ENCODE data around the gene SLC10A1. TPM values are rescaled to one million over a fixed set of nuclear protein-coding genes. Genes with fewer than 3 reads are reported as not detected.

SLC10A1 gene
- total RNA-seq, result not detected

DNA sequence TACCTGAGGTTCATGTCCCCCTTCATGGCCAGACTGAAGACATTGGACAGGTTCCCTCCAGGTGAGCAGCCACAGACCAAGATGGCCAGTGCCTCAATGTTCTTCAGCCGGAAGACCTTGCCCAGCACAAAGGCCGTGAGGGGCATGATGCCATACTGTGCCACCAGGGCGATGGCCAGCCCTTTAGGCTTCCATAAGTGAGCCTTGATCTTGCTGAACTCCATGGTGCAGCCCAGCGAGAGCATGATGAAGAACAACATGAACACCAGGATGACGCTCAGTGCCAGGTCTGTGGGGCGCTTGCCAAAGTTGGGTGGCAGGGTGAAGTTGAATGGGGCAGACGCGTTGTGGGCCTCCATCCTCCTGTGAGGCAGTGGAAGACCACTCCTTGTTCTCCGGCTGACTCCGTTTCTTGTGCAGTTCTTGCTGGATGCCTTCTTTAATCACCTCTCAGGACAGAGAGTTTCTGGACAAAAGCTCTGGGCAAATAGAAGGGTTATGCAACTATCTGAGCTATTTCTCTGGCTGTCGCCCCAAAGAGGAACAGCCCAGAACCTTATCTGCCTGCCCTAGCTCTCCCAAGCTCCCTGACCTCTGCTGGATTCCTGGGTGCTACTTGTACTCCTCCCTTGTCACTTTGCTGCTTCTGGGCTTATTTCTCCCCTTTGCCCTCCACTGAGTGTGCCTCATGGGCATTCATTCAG, at the start of gene SLC10A1:
SLC10A1 (minus strand) TSS at position 445 of the 704 bp plus-strand sequence; CDS start at position 359, 86 bp downstream.
- Mint-ChIP-seq H3K36me3 (ENCODE audit: insufficient read depth in 2 of 2) (peaks cover 0 to 5% of the 10 kb centered on the region in 2 donors), H3K27ac (no peak within 1 kb of the TSS), H3K9me3 (no peaks in the 10 kb centered on the region), H3K27me3 (ENCODE audit: low read depth) (peaks cover 7% of the 10 kb centered on the region), H3K4me1 (ENCODE audit: low read depth) (no peaks in the 10 kb centered on the region), H3K4me3 (no peak within 1 kb of the TSS)
- ATAC-seq (replicated peaks in 1 of 2), result no peak
- DNase-seq, result no peak

DNA sequence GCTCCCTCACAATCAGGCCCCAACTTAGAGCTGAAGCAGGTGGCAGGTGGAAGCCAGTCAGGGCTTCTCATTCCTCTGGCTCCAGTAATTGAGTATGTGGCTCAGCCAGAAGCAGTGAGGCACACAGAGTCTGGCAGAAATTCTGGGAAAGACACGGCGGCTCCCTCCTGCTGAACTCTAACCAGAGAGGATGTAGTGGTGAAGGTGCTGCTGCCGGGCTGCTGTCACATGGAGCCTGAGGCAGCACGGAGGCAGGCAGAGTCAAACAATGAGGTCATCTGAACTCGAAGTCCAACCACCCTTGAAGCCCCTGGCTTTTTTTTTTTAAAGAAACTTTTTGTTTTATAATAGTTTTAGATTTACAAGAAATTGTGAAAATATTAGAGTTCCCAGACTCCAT, 48.7 kb upstream of the SLC10A1 start:
- H3K4me3 Mint-ChIP-seq, result no peak overlapping the region
- H3K36me3 Mint-ChIP-seq (ENCODE audit: insufficient read depth in 2 of 2), result no peaks in the 10 kb centered on the region
- DNase-seq, result no peak
- H3K9me3 Mint-ChIP-seq, result no peaks in the 10 kb centered on the region
- no peaks in the 10 kb centered on the region for H3K4me1 Mint-ChIP-seq (ENCODE audit: low read depth)
- no peak overlapping the region for H3K27ac Mint-ChIP-seq
- H3K27me3 Mint-ChIP-seq (ENCODE audit: low read depth), result peaks cover 8% of the 10 kb centered on the region
- ATAC-seq (replicated peaks in 1 of 2), result no peak

DNA sequence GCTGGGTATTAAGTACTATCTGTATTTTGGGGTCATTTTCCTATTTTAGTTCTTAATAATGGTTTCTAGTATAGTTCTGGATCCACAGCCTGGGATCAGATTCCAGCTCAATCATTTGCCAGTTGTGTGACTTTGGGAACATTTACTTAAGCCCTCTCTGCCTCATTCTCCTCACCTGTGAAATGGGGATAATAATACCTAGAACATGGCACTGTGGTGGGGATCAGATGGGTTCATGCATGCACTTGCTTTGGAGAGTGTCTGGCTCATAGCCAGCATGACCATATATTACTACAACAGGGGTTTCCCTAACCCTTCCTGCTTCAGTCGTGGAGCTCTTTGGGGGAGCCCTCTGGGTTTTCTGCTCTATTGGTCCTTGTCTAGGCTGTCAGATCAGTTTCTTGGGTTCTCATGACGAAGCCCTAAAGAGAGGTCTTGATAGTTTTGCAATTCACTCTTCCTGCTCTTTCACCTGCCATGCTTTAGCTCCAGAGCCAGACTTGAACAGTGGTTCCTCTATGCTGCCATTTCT, 48.1 kb upstream of the SLC10A1 start:
- Mint-ChIP-seq H3K4me1 (ENCODE audit: low read depth) (no peaks in the 10 kb centered on the region), H3K4me3 (no peak overlapping the region), H3K27me3 (ENCODE audit: low read depth) (peaks cover 8% of the 10 kb centered on the region), H3K9me3 (no peaks in the 10 kb centered on the region), H3K27ac (no peak overlapping the region), H3K36me3 (ENCODE audit: insufficient read depth in 2 of 2) (no peaks in the 10 kb centered on the region)
- no peak for DNase-seq
- ATAC-seq (replicated peaks in 1 of 2), result no peak

DNA sequence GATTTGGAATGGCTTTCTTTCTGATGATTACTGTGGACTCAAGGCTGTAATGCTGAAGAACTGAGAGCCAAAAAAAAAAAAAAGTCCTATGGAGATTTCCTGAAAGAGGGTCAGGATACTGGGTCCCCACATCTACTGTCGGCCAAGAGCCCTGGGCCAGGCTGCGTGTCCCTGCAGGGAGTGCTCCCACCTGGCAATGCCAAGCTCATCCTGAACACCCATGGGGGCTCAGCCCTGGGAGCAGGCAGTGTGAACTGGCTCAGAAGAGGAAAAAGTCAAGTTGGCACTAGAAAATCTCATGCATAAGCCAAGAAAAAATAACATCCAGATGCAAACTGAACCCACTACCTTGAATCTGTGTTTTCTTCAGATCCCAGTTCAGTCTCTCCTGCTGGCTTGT, 47.1 kb upstream of the SLC10A1 start:
- no peaks in the 10 kb centered on the region for H3K9me3 Mint-ChIP-seq
- H3K4me1 Mint-ChIP-seq (ENCODE audit: low read depth), result no peaks in the 10 kb centered on the region
- peaks cover 8% of the 10 kb centered on the region for H3K27me3 Mint-ChIP-seq (ENCODE audit: low read depth)
- no peak overlapping the region for H3K27ac Mint-ChIP-seq
- DNase-seq (no peak), ATAC-seq (replicated peaks in 1 of 2) (no peak)
- H3K4me3 Mint-ChIP-seq, result no peak overlapping the region
- no peaks in the 10 kb centered on the region for H3K36me3 Mint-ChIP-seq (ENCODE audit: insufficient read depth in 2 of 2)

DNA sequence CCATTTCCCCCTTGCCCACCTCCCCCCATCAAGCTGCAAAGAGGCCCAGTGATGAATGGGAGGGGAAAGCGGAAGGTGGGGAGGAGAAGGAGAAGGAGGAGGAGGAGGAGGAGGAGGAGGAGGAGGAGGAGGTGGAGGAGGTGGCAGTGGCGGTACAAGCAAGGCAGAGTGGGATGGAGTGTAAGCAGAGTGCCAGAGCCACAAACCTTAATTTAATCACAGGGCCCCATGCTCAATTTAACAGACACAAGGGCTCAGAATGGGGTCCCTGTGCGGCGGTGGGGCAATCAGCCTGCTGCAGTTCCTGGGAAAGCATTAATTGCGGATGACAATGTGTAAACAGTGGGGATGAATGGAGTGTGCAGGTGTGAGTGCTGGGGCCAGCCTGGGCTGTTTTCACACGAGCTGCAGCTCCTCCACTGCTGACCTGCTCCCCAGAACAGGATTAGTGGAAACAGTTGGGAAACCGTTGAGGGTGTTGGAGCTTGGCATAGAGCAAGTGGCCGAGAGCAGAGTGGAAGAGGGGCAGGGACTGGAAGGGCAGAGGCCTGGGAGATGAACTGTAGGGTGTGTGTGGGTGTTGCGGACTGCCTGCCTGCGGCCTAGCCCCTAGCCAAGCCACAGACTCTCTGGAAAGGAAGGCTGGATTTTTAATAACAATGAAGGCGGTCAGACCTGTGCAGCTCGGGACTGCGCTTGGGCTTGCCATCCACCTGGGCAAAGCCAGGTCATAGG, 45.8 kb upstream of the SLC10A1 start:
- no peaks in the 10 kb centered on the region for H3K36me3 Mint-ChIP-seq (ENCODE audit: insufficient read depth in 2 of 2)
- H3K4me3 Mint-ChIP-seq, result no peak overlapping the region
- H3K4me1 Mint-ChIP-seq (ENCODE audit: low read depth), result no peaks in the 10 kb centered on the region
- H3K27me3 Mint-ChIP-seq (ENCODE audit: low read depth), result no peaks in the 10 kb centered on the region
- no peak for DNase-seq
- H3K27ac Mint-ChIP-seq, result no peak overlapping the region
- H3K9me3 Mint-ChIP-seq, result no peaks in the 10 kb centered on the region
- no peak for ATAC-seq (replicated peaks in 1 of 2)

DNA sequence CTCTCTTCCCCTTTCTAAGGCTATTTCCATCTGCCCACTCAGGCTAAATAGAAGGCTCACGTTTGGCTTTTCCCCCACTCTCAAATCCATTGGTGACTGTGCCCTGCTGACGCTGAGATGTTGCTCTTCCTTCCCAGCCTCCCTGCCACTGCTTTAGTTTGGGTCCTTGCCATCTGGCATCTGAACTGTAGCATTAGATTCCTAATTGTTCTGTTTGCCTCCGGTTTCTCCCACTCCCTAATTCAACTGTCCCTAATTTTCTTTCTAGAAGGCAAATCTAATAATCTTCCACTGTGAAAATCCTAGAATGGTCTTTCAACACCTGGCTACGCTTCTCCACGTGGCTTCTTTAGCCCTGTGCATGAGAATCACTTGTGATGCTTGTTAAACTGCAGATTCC, 44.6 kb upstream of the SLC10A1 start:
- no peaks in the 10 kb centered on the region for H3K4me1 Mint-ChIP-seq (ENCODE audit: low read depth)
- no peaks in the 10 kb centered on the region for H3K27me3 Mint-ChIP-seq (ENCODE audit: low read depth)
- H3K36me3 Mint-ChIP-seq (ENCODE audit: insufficient read depth in 2 of 2), result no peaks in the 10 kb centered on the region
- DNase-seq (no peak), ATAC-seq (replicated peaks in 1 of 2) (no peak)
- H3K9me3 Mint-ChIP-seq, result no peaks in the 10 kb centered on the region
- no peak overlapping the region for H3K4me3 Mint-ChIP-seq
- H3K27ac Mint-ChIP-seq, result no peak overlapping the region

DNA sequence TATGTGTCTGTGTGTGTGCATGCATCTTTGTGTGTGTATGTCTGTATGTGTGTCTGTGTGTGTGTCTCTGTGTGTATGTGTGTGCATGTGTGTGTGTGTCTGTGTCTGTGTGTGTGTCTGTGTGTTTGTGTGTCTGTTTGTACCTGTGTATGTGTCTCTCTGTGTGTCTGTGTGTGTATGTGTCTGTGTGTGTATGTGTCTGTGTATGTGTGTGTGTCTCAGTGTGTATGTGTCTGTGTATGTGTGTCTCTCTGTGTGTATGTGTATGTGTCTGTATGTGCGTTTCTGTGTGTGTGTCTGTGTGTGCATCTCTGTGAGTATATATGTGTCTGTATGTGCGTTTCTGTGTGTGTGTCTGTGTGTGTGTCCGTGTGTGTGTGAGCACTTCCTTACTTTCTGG, 42.6 kb upstream of the SLC10A1 start:
- H3K27me3 Mint-ChIP-seq (ENCODE audit: low read depth), result peaks cover 6% of the 10 kb centered on the region
- ATAC-seq (replicated peaks in 1 of 2), result no peak
- no peaks in the 10 kb centered on the region for H3K4me1 Mint-ChIP-seq (ENCODE audit: low read depth)

DNA sequence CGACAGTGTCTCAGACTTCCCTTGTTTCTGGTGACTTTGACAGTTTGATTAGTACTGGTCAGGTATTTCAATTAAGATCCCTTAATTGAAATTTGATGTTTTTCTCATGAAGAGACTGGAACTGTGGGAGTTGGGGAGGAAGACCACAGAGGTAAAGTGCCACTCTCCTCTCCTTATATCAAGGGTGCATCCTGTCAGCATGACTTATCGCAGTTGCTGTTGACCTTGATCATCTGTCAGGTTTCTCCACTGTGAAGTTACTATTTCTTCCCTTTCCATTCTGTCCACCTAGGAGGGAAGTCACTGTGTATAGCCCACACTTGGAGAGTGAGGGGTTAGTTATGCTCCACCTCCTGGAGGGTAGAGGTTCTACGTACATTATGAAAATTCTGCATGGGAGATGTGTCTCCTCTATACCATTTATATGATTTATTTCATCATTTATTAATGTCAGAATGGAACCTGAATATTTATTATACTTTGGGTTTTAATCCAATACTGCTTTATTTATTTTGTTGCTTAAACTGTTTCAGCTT, 41.9 kb upstream of the SLC10A1 start:
- no peaks in the 10 kb centered on the region for H3K9me3 Mint-ChIP-seq
- ATAC-seq (replicated peaks in 1 of 2) (no peak), DNase-seq (no peak)
- H3K36me3 Mint-ChIP-seq (ENCODE audit: insufficient read depth in 2 of 2), result no peaks in the 10 kb centered on the region
- H3K4me1 Mint-ChIP-seq (ENCODE audit: low read depth), result no peaks in the 10 kb centered on the region
- peaks cover 6% of the 10 kb centered on the region for H3K27me3 Mint-ChIP-seq (ENCODE audit: low read depth)
- no peak overlapping the region for H3K27ac Mint-ChIP-seq
- no peak overlapping the region for H3K4me3 Mint-ChIP-seq

More for the DNA sequence above, 42.6 kb upstream of the SLC10A1 start:
- no peak overlapping the region for H3K27ac Mint-ChIP-seq
- no peak overlapping the region for H3K4me3 Mint-ChIP-seq
- H3K9me3 Mint-ChIP-seq, result no peaks in the 10 kb centered on the region
- no peak for DNase-seq
- H3K36me3 Mint-ChIP-seq (ENCODE audit: insufficient read depth in 2 of 2), result no peaks in the 10 kb centered on the region

DNA sequence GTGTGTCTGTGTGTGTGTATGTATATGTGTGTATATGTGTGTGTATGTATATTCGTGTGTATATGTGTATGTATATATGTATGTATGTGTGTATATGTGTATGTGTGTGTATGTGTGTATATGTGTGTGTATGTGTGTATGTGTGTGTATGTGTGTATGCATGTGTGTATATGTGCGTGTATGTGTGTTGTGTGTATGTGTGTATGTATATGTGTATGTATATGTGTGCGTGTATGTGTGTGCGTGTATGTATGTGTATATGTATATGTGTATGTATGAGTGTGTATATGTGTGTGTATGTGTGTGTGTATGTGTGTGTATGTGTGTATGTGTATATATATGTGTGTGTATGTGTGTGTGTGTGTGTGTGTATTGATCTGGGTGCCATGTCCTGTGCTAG, 31.8 kb upstream of the SLC10A1 start:
- H3K4me3 Mint-ChIP-seq, result no peak overlapping the region
- peaks cover 5% of the 10 kb centered on the region for H3K27me3 Mint-ChIP-seq (ENCODE audit: low read depth)
- no peak overlapping the region for H3K27ac Mint-ChIP-seq
- DNase-seq (no peak), ATAC-seq (replicated peaks in 1 of 2) (no peak)
- H3K4me1 Mint-ChIP-seq (ENCODE audit: low read depth), result peaks cover 8% of the 10 kb centered on the region
- H3K36me3 Mint-ChIP-seq (ENCODE audit: insufficient read depth in 2 of 2), result no peaks in the 10 kb centered on the region
- no peaks in the 10 kb centered on the region for H3K9me3 Mint-ChIP-seq

DNA sequence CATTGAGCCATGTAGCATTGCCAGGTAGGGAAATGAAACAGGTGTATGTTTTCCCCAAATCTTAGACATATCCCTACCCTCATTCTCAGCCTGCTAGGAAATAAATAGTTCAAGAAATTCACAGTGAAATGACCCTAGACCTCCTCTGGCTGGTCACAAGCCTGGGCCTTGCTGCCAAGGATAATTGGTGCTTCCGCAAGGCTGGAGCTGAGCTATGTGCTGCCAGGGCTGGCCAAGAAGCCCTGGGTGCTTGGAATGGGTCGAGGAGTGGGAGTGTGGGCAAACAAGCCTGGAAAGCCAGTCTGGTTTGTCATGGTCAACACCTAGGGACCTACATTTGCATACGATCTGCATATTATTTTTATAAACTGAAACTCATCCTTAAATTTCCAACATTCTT, 31.3 kb upstream of the SLC10A1 start:
- no peak for ATAC-seq (replicated peaks in 1 of 2)
- H3K4me3 Mint-ChIP-seq, result no peak overlapping the region
- no peak overlapping the region for H3K27ac Mint-ChIP-seq
- no peak for DNase-seq
- no peaks in the 10 kb centered on the region for H3K36me3 Mint-ChIP-seq (ENCODE audit: insufficient read depth in 2 of 2)
- peaks cover 8% of the 10 kb centered on the region for H3K4me1 Mint-ChIP-seq (ENCODE audit: low read depth)
- H3K9me3 Mint-ChIP-seq, result no peaks in the 10 kb centered on the region
- H3K27me3 Mint-ChIP-seq (ENCODE audit: low read depth), result peaks cover 5% of the 10 kb centered on the region

DNA sequence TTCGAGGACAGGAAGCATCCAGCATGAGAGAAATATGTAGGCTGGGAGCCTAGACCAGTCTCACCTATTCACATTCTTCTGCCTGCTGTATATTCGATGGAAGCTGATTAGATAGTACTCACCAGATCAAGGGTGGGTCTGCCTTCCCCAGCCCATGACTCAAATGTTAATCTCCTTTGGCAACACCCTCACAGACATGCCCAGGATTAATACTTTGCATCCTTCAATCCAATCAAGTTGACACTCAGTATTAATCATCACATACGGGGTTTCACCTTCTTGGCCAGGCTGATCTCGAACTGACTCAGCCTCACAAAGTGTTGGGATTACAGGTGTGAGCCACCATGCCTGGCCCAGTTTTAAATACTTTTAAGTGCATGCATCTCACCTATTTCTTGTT, 30.5 kb upstream of the SLC10A1 start:
- Mint-ChIP-seq H3K4me1 (ENCODE audit: low read depth) (peaks cover 8% of the 10 kb centered on the region), H3K36me3 (ENCODE audit: insufficient read depth in 2 of 2) (no peaks in the 10 kb centered on the region), H3K27me3 (ENCODE audit: low read depth) (peaks cover 5% of the 10 kb centered on the region), H3K9me3 (no peaks in the 10 kb centered on the region), H3K27ac (no peak overlapping the region), H3K4me3 (no peak overlapping the region)
- peak in 1 of 2 donors; percentile 9 for DNase-seq
- ATAC-seq (replicated peaks in 1 of 2), result peak; percentile 60 to 71

DNA sequence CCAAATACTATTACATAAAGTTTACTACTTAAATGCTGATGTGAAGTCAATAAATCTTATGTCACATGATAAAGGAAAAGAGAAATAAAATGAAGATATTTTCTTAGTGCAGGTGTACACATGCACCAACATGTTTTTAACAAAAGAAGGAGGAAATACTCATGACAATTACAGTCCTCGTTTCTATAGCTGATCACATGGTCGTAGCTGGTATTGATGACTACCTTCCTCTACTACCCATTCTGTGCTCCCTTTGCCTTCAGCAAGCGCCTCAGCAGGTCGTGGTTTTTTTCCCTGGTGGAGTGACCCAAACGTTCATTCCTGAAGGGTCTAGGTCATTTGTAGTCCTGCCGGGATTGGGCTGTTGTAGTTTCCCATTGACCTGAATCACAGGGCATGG, 25.4 kb upstream of the SLC10A1 start:
- no peak overlapping the region for H3K27ac Mint-ChIP-seq
- peaks cover under 1% of the 10 kb centered on the region for H3K4me1 Mint-ChIP-seq (ENCODE audit: low read depth)
- H3K36me3 Mint-ChIP-seq (ENCODE audit: insufficient read depth in 2 of 2), result no peaks in the 10 kb centered on the region
- H3K4me3 Mint-ChIP-seq, result no peak overlapping the region
- ATAC-seq (replicated peaks in 1 of 2), result no peak
- no peaks in the 10 kb centered on the region for H3K9me3 Mint-ChIP-seq
- no peaks in the 10 kb centered on the region for H3K27me3 Mint-ChIP-seq (ENCODE audit: low read depth)
- no peak for DNase-seq

DNA sequence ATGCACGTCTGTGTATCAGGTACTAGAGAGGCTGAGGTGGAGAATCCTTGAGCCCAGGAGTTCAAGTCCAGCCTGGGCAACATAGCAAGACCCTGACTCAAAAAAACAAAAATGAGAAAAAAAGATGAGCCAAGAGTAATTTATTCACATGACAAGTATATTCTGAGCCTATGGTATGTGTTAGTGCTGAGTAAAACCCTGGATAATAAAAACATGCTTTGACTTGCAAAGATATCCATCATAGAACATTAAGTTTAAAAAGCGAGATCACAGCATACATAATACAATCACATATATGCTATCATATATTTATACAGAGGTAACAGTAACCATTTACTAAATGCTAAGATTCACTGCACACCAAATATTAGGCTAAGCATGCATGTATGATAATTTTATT, 23.9 kb upstream of the SLC10A1 start:
- no peak overlapping the region for H3K4me3 Mint-ChIP-seq
- H3K27ac Mint-ChIP-seq, result no peak overlapping the region
- no peaks in the 10 kb centered on the region for H3K36me3 Mint-ChIP-seq (ENCODE audit: insufficient read depth in 2 of 2)
- no peaks in the 10 kb centered on the region for H3K27me3 Mint-ChIP-seq (ENCODE audit: low read depth)
- no peaks in the 10 kb centered on the region for H3K9me3 Mint-ChIP-seq
- H3K4me1 Mint-ChIP-seq (ENCODE audit: low read depth), result no peaks in the 10 kb centered on the region
- no peak for DNase-seq
- no peak for ATAC-seq (replicated peaks in 1 of 2)
